ENCODE results near the gene SPOCK3.

DNA sequence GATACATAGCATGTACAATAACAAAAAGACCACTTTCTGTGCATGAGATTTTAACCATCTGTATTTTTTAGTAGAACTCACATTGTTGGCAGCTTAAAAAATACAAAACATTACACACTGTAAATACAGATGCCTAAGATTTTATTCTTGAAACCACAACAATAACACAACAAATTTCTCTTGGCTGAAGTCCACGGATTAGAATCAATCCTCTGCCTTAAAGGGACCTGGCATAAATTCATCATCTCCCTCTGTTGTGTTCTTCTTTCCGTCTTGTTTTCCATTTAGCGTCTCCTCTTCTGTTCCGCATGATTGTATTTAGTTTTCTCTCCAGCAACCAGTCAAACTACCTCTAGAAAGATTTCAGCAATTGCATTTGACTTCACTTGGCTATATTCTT lies 231.0 kb downstream of the SPOCK3 start:
- TF ChIP-seq POLR2A (IDR thresholded peaks at IDR 0.05; ENCODE audit: low read depth, low read length) (no peak), POLR2AphosphoS5 (IDR thresholded peaks at IDR 0.05; ENCODE audit: low read depth, low read length) (no peak), TAF1 (IDR thresholded peaks at IDR 0.05; ENCODE audit: borderline replicate concordance, low read depth, low read length) (no peak)
